ENCODE results near the gene IL1R2.

- no peak for TF ChIP-seq POLR2A (IDR thresholded peaks at IDR 0.05; ENCODE audit: low read depth, low read length)
- TF ChIP-seq TAF1 (IDR thresholded peaks at IDR 0.05; ENCODE audit: borderline replicate concordance, low read depth, low read length): no peak
These were observed 3.3 kb downstream of the IL1R2 start for GRCh38 chr2:101995019-101995418.

Data from GM12892 (cell line).